AG04449 (cell line): ENCODE results near the gene KCNH2.
A peak's percentile ranks its signal among the peaks of the same experiment; 100 is the strongest.

Experiments used
- CTCF ChIA-PET: fragments of 350-600 bp; formaldehyde crosslinking; extraction: SDS; loops from one replicate; lab custom pipeline; 2021; ENCODE audit warnings: antibody characterized with exemption; lab: Yijun Ruan, JAX
- POLR2A ChIA-PET: fragments of 400-600, 350-600 bp; formaldehyde crosslinking; extraction: SDS; loops from one replicate; lab custom pipeline; 2020; ENCODE audit warnings: antibody characterized with exemption, inconsistent platforms; lab: Yijun Ruan, JAX
- DNase-seq: peaks from one replicate; pipeline ENCODE4 v3.0.0-alpha.2; 2010; ENCODE audit warnings: low read depth, low spot score
- H3K4me3 ChIP-seq: 2 replicates; pipeline ENCODE4 v1.5.1; 2011; ENCODE audit warnings: low read depth, mild to moderate bottlenecking, control low read depth, low read length
- CTCF ChIP-seq: IDR thresholded peaks from one replicate; pipeline ENCODE4 v1.5.1; 2011; ENCODE audit warnings: mild to moderate bottlenecking, moderate library complexity, low read length, control low read depth, inconsistent platforms; ENCODE audit not compliant: insufficient read depth; ENCODE audit errors: missing control alignments

Gene KCNH2

GRCh38 chr7:150901160-150902035 is 76.7 kb downstream of the KCNH2 start:
- H3K4me3 ChIP-seq: no peak overlapping the region
- ChIA-PET POLR2A (no interaction called here), CTCF (interaction anchor here (1.0 to 1.4 kb wide), 2 partner anchors 88 to 207 kb away, joined by 3 to 4 read pairs; no protein-coding TSS in a partner anchor)
- TF ChIP-seq CTCF: no peak
- DNase-seq: no peak

GRCh38 chr7:150900675-150901074 is 77.4 kb downstream of the KCNH2 start:
- no peak for TF ChIP-seq CTCF
- no peak overlapping the region for H3K4me3 ChIP-seq
- DNase-seq: no peak
- POLR2A ChIA-PET: no interaction called here
- CTCF ChIA-PET: interaction anchor here (1.1 to 3.1 kb wide), 3 partner anchors 7 to 270 kb away, joined by 3 to 25 read pairs (median 5); no protein-coding TSS in a partner anchor

- CTCF ChIA-PET: interaction anchor here (0.6 to 4.2 kb wide), 34 partner anchors 9 to 406 kb away, joined by 3 to 53 read pairs (median 6); partner anchors contain the start of gene NOS3
Observed at GRCh38 chr7:150898475-150899011, 79.6 kb downstream of the KCNH2 start.

GRCh38 chr7:150897502-150898474 is 80.3 kb downstream of the KCNH2 start:
- ChIA-PET CTCF (interaction anchor here (0.6 to 4.2 kb wide), 31 partner anchors 8 to 407 kb away, joined by 3 to 53 read pairs (median 6); partner anchors contain the start of gene NOS3), POLR2A (no interaction called here)
- no peak for TF ChIP-seq CTCF
- no peak for DNase-seq
- H3K4me3 ChIP-seq: no peak overlapping the region

More at GRCh38 chr7:150898475-150899011, 79.6 kb downstream of the KCNH2 start:
- peak; percentile 95 for TF ChIP-seq CTCF
- H3K4me3 ChIP-seq: no peak overlapping the region
- POLR2A ChIA-PET: no interaction called here
- DNase-seq: no peak

GRCh38 chr7:150896562-150897209 is 81.4 kb downstream of the KCNH2 start:
- ChIA-PET POLR2A (no interaction called here), CTCF (interaction anchor here (3.4 to 4.2 kb wide), 2 partner anchors 16 to 88 kb away, joined by 25 to 53 read pairs; no protein-coding TSS in a partner anchor)
- no peak for DNase-seq
- H3K4me3 ChIP-seq: no peak overlapping the region
- no peak for TF ChIP-seq CTCF
